OCI-M2 (cell line): ENCODE results near the gene LSM10.

Experiments
- DNase-seq: peaks from one replicate; lab custom pipeline; 2025; ENCODE audit not compliant: unreplicated experiment; lab: John Stamatoyannopoulos, UW

Gene LSM10

GRCh38 chr1:36411674-36412648, 14.3 kb upstream of the LSM10 start:
- no peak for DNase-seq

GRCh38 chr1:36408479-36408878, 10.8 kb upstream of the LSM10 start:
- no peak for DNase-seq

- no peak for DNase-seq
Measured at GRCh38 chr1:36406440-36406839, 8.7 kb upstream of the LSM10 start.

- no peak for DNase-seq
Measured at GRCh38 chr1:36402504-36402890, 4.8 kb upstream of the LSM10 start.

GRCh38 chr1:36401602-36402503, 4.1 kb upstream of the LSM10 start:
- no peak for DNase-seq

DNA sequence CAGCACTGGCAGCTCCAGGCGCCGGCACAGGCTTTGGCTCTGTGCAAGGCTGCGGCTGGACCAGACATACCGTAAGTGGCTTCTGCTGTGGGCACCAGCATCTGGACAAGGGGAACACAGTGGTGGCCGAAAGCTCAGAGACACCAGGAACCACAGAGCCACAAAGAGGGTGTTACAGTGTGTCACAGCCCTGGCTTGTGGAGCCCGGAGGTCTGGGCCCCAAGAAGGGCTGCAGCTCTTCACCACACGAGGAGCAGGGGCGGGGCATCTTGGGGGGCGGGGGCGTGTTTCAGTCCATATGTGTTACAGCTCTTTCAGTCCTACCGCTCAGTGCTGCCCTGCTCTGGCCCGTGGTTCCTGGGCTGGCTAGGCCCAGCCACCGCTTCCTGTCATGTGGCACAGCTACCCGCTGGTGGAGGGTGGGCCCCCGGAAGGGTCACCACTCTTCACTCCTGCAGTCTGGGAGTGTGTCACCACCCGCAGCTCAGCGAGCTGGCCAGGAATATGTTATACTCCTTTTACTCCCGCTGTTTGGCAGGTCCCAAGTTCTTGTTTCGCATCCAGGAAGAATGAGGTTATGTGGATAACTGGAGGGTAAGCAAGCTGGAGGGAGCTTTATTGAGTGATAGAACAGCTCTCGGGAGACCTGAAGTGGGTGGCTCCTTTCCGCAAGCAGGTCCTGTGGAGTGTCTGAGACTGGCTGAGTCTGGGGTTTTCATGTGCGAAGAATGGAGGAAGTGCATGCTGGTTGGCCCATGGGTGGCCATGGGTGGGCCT, 3.3 kb upstream of the LSM10 start:
- peak; percentile 50 for DNase-seq

DNA sequence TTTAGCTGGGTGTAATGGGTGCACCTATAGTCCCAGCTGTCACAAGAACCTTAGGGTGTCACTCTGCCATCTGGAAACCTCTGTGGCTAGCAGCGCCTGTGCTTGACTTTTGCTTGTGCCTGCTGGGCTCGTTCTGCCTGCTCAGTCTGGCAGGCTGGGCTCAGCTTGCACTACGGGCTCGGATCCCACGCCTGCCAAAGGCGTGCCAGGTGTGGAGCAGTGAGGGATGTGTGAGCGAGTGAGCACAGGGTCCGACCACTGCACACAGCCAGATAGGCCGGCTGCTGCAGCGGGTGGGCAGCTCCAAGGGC, 2.8 kb upstream of the LSM10 start:
- DNase-seq = no peak

DNA sequence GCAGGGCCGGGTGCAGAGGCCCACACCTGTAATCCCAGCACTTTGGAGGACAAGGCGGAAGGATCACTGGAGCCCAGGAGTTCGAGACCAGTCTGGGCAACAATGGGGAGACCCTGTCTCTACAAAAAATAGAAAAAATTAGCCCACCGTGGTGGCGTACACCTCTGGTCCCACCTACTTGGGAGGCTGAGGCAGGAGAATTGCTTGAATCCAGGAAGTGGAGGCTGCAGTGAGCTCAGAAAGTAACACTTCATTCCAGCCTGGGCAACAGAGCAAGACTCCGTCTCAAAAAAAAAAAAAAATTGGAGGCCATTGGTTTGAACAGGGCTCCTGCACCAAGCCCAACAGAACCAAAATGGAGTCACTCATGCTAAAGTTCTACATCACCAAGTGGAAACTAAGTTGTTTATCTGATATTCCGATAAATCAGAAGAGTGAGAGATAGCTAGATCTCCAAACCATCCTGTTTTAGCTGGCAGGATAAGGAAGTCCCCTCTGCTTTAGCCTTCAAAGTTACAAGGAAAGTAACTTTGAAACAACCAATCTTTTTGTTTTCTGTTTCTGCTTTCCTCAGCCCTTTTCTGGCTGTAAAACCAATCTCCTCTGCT, 766 bp upstream of the LSM10 start:
- no peak for DNase-seq

- no peak for DNase-seq
Measured at GRCh38 chr1:36397083-36397377, 678 bp downstream of the LSM10 start.

DNA sequence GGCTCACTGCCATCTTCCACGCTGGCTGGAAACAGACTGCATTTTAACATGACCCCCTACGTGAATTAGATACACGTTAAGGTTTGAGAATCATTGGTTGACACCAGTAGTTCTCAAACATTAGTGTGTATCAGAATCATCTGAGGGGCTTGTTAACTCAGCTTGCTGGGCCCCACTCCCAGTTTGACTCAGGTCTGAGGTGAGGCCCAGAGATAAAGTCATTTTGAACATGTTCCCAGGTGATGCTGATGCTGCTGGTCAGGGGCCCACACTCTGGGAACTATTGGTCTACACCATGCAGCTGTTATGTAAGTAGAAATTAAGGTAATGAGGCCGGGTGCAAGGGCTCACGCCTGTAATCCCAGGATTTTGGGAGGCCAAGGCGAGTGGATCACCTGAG, 1.3 kb downstream of the LSM10 start:
- no peak for DNase-seq

- no peak for DNase-seq
Measured at GRCh38 chr1:36393686-36394085, 4.0 kb downstream of the LSM10 start.

GRCh38 chr1:36392836-36393235, 4.9 kb downstream of the LSM10 start:
- no peak for DNase-seq

- DNase-seq = no peak
Measured at GRCh38 chr1:36391271-36391670, 6.4 kb downstream of the LSM10 start.

DNA sequence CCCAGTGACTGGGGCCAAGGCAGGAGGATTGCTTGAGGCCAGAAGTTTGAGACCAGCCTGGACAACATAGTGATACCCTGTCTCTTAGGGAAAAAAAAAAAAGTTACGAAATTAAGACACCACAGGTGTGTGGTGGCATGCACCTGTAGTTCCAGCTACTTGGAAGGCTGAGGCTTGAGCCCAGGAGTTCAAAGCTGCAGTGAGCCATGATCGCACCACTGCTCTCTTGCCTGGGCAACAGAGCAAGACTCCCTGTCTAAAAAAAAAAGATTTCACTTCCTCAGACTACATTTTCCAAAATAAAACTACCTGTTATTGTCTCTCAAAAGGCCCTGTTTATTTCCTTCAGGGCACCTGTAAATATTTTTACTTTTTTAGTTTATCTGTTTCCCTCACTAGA, 7.3 kb downstream of the LSM10 start:
- no peak for DNase-seq

GRCh38 chr1:36389999-36390398, 7.7 kb downstream of the LSM10 start:
- DNase-seq = no peak

DNA sequence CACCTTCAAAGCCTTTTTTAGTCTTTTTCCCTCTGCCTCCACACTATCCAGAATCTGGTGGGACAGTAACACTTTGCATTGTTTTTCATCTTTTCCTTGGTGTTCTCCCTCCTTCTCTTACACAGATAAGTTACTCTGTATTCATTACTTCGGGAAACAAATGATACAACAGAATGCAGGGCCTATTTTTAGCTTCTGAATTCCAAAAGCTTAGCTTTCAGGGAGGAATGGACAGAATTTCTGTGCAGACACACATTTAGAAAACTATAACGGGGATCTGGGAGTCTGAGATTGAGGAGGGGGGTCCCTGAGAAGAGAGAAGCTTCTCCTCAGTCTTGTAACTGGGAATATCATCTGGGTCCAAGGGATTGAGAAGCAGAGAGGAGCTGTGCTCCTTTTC, 8.4 kb downstream of the LSM10 start:
- no peak for DNase-seq

- DNase-seq = no peak
Measured at GRCh38 chr1:36387141-36387949, 10.4 kb downstream of the LSM10 start.

DNA sequence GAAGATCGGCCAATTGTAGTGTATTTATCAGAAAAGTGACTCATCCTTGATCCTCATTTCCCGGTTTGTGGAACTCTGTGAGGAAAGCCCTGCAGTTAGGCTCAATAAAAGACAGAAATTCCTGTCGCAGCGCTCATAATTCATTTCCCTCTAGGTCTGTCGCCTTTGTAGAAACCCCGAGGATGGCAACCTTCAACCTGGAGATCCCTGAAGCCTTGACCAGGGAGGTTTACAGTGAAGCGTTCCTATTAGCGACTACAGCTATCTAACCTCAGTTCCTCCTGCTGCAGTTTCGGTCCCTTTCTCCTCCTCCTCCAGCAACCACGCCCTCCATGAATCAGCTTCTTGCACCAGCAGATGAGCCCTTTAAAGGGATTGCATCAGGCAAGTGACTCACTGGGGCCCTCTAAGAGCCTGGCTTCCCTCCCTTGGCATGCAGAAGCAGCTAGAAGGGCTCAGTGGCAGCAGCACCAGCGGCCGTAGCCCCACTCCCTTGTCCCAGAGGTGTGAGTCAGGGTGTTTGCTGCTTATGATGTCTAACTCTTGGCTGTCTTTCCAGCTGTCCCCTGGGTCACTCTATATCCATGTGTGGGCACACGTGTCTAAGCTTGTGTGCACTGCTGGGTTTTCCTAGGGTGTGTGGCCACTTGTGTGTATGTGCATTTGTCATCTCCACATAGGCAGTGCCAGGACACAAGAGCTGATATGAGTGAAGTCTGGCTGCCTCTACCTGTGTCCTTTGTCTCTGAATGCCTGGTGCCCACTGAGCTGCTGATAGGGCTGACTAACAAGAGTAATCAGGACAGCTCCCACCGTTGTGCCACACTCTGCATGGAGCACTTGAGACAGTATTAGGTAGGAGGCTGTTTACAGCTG, 11.2 kb downstream of the LSM10 start:
- DNase-seq = peak; percentile 54
